Frontal cortex (tissue), 1 donor: ENCODE measurements around the gene SAMD4B. TPM values are rescaled to one million over a fixed set of nuclear protein-coding genes. Genes with fewer than 3 reads are reported as not detected.

Experiments
- small RNA-seq: library from RNA; depleted of rRNA; stranded (forward); fragments of <200 nt; gene quantifications from one replicate; pipeline ENCODE3, GENCODE V24; 2014
- total RNA-seq: library from RNA; depleted of rRNA; stranded (reverse); fragments of >200 nt; gene quantifications from one replicate; pipeline ENCODE4 v1.2.3, GENCODE V29; 2014

Gene SAMD4B
- total RNA-seq, 1 donor from 2014 or later: 13.0 TPM

Small RNAs within 50 kb of the gene (small RNA-seq; reads per million reads assigned to genes)
- gene AC011445.2 (0.08 reads per million), gene MIR4530 (not detected), gene RN7SL566P (not detected)

Other genes starting within 250 kb of the SAMD4B start
- gene PAK4, start 216.6 kb upstream of the SAMD4B start, total RNA-seq: 0.82 TPM
- not detected for gene NCCRP1, start 145.5 kb upstream of the SAMD4B start, total RNA-seq
- gene SYCN, start 138.2 kb upstream of the SAMD4B start, total RNA-seq: not detected
- not detected for gene IFNL3, start 97.4 kb upstream of the SAMD4B start, total RNA-seq
- under 0.01 TPM for gene IFNL4, start 93.6 kb upstream of the SAMD4B start, total RNA-seq
- gene IFNL2, start 74.0 kb upstream of the SAMD4B start, total RNA-seq: not detected
- not detected for gene IFNL1, start 46.0 kb upstream of the SAMD4B start, total RNA-seq
- 5.3 TPM for gene LRFN1, start 21.6 kb upstream of the SAMD4B start, total RNA-seq
- gene GMFG, start 6.4 kb upstream of the SAMD4B start, total RNA-seq: 2.9 TPM
- 36.7 TPM for gene PAF1, start 48.7 kb downstream of the SAMD4B start, total RNA-seq
- gene MED29, start 49.0 kb downstream of the SAMD4B start, total RNA-seq: 9.8 TPM
- 0.41 TPM for gene ZFP36, start 64.4 kb downstream of the SAMD4B start, total RNA-seq
- gene PLEKHG2, start 70.2 kb downstream of the SAMD4B start, total RNA-seq: 17.5 TPM
- 59.1 TPM for gene RPS16, start 93.5 kb downstream of the SAMD4B start, total RNA-seq
- gene SUPT5H, start 103.2 kb downstream of the SAMD4B start, total RNA-seq: 59.5 TPM
- 43.2 TPM for gene TIMM50, start 138.4 kb downstream of the SAMD4B start, total RNA-seq
- 13.9 TPM for gene DLL3, start 156.5 kb downstream of the SAMD4B start, total RNA-seq
- 0.41 TPM for gene SELENOV, start 172.7 kb downstream of the SAMD4B start, total RNA-seq
- gene EID2B, start 190.4 kb downstream of the SAMD4B start, total RNA-seq: 24.1 TPM
- 22.4 TPM for gene EID2, start 197.7 kb downstream of the SAMD4B start, total RNA-seq